ENCODE data around the gene ZNF362. TPM values are rescaled to one million over a fixed set of nuclear protein-coding genes. Genes with fewer than 3 reads are reported as not detected.
"Not testable (repeated sequence)": the region's sequence is repeated elsewhere in the genome, so short reads cannot be mapped to it uniquely, and the experiment has no call there.

The ZNF362 gene
- total RNA-seq, 1 experiment from 2014 or later: 15.2 TPM

GRCh38 chr1:33305816-33306652 lies 49.7 kb downstream of the ZNF362 start:
- DNase-seq (ENCODE audit: low read depth): no peak

DNA sequence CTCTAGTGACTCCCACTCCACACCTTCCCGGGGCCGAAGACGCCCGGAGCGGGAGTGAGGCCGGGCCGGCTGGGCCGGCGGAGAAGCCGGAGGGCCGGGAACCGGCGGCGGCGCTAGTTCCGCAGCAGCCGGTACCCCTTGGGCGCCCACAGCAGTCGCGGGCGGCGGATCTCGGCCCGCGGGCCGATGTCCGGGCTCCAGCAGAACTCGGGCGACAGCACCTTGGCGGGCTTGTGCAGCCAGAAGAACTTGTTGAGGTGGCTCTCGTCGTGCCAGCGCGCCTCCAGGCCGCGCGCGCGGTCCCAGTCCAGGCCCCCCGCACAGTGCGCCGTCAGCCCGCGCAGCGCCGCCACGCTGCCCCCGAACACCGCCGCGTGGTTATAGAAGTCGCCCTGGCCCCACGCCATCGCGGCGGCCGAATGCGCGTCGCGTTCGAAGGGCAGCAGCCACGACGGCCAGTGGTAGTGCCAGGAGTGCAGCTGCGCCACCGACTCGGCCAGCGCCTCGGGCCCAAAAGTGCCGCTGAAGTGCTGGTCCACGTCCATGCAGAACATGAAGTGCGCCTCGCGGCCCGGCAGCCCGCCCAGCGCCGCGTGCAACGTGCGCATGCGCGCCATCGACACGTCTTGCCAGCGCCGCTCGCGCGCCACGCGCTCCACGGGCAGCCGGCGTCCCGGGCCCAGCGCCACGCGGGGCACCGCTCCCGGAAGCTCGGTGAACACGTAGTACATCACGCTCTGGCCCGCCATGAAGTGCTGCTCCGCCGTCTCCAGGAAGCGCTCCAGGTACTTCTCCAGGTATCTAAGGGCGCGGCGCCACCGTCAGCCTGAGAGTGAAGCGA lies 50.6 kb downstream of the ZNF362 start:
- DNase-seq (ENCODE audit: low read depth): no peak

GRCh38 chr1:33307494-33307864 lies 51.2 kb downstream of the ZNF362 start:
- DNase-seq (ENCODE audit: low read depth): no peak

DNA sequence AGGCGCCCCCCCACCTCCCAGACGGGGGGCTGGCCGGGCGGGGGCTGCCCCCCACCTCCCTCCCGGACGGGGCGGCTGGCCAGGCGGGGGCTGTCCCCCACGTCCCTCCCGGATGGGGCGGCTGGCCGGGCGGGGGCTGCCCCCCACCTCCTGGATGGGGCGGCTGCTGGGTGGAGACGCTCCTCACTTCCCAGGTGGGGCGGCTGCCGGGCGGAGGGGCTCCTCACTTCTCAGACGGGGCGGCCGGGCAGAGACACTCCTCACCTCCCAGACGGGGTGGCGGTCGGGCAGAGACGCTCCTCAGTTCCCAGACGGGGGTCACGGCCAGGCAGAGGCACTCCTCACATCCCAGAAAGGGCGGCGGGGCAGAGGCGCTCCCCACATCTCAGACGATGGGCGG lies 53.1 kb downstream of the ZNF362 start:
- not testable (repeated sequence) for DNase-seq (ENCODE audit: low read depth)

DNA sequence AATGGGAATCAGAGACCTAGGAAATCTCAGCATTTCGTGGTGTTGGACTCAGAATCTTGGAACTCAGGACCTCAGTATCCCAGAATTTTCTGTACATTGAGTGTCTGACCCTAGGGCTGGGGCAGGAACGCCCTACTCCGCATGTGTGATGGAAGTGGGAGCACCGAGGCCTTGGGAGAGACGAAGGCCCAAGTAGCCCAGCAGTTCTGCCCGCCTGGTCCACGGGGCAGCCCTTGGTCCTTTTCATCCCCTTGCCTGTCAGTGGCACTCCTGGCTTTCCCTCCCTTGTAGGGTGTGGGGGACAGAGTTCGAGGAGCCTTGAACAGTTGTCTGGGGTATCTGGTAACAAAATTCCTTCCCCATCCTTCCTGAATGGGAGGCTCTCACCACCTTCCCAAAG lies 54.4 kb downstream of the ZNF362 start:
- no peak for DNase-seq (ENCODE audit: low read depth)

GRCh38 chr1:33311706-33312412 lies 55.6 kb downstream of the ZNF362 start:
- no peak for DNase-seq (ENCODE audit: low read depth)

- no peak for DNase-seq (ENCODE audit: low read depth)
Observed at GRCh38 chr1:33312413-33312749, 56.1 kb downstream of the ZNF362 start.

- no peak for DNase-seq (ENCODE audit: low read depth)
Observed at GRCh38 chr1:33314416-33314815, 58.1 kb downstream of the ZNF362 start.

GRCh38 chr1:33316601-33317000 lies 60.3 kb downstream of the ZNF362 start:
- DNase-seq (ENCODE audit: low read depth): no peak

- no peak for DNase-seq (ENCODE audit: low read depth)
Observed at GRCh38 chr1:33317354-33317753, 61.1 kb downstream of the ZNF362 start.

DNA sequence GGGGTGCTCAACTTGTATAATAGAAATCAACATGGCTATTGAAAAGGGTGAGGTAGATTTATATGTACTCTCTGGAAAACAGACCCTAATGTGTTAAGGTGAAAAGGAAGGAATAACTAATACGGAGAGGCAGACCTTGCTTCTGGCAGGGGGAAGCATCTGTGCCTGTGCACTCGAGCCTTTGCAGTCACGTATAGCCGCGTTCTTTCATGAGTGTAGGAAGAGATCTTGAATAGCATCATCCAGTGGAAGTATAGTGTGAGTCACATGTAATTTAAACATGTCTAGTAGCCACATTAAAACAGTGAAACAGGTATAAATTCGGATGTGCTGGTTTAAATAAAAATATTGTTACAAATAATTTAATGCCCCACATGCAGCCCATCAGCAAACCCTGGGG lies 61.7 kb downstream of the ZNF362 start:
- no peak for DNase-seq (ENCODE audit: low read depth)

DNA sequence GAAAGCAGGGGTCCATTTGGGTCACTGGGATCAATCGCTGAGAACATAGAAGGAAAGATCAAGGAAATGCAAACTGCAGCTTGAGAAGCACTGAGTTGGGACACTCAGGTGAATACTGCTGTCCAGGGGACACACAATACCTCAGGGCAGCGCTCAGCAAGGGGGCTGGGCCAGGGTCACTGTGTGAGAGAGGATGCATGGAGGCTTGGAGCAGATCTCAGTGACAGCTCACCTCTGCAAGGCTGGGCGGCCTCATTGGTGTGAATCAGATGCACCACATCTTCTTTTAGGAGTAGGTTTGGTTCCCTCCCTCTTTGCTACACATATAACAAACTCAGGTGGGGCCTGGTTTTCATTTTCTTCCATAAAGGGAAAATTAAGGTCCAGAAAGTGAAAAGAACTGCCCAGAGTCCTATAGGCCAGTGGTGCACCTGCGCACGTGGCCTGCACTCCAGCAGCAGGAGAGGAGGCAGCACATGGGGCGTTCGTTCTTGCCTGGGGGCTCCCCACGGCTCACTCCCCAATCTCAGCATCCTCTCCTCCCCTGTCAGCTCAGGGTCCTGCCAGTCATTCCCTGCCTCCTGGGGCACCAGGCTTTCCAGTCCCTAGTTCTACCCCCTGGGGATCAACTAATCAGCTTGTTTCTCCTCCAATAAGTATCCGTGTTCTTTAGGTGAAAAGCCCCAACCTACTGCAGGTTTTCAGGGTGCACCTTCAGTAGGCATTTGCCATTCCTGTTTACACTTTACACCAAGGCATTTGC lies 63.1 kb downstream of the ZNF362 start:
- no peak for DNase-seq (ENCODE audit: low read depth)

GRCh38 chr1:33319949-33320618 lies 63.8 kb downstream of the ZNF362 start:
- DNase-seq (ENCODE audit: low read depth): no peak

GRCh38 chr1:33320619-33321165 lies 64.4 kb downstream of the ZNF362 start, which contains the start of gene A3GALT2:
A3GALT2 (minus strand) TSS chr1:33321098; CDS start chr1:33321098, 0 bp downstream.
- DNase-seq (ENCODE audit: low read depth): no peak

DNA sequence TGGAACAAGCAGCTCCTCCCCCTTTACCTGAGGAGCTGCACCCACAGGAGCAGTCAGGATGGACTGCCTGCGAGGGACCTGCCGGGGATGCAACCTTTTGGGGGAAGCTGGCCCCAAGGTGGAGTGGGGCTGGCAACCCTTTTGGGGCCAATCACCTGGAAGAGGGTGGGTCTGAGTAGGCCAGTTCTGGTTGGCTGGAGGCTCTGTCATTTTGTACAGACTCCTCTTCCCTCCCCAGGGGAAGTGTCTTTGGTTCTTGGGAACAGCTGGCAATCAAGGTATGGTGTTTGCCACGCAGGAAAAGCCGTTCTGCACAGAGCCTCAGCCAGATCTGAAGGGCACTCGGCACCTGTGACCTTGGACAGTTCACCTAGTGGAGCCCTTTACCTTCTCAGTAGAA lies 64.9 kb downstream of the ZNF362 start:
- DNase-seq (ENCODE audit: low read depth): no peak

DNA sequence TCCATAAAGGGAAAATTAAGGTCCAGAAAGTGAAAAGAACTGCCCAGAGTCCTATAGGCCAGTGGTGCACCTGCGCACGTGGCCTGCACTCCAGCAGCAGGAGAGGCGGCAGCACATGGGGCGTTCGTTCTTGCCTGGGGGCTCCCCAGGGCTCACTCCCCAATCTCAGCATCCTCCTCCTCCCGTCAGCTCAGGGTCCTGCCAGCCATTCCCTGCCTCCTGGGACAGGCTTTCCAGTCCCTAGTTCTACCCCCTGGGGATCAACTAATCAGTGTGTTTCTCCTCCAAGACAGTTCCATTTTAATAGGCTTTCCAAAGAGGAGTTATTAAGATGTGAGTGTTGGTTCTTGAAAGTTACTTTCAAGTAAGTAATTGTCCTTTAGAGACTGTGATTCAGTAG lies 65.8 kb downstream of the ZNF362 start:
- DNase-seq (ENCODE audit: low read depth): no peak

DNA sequence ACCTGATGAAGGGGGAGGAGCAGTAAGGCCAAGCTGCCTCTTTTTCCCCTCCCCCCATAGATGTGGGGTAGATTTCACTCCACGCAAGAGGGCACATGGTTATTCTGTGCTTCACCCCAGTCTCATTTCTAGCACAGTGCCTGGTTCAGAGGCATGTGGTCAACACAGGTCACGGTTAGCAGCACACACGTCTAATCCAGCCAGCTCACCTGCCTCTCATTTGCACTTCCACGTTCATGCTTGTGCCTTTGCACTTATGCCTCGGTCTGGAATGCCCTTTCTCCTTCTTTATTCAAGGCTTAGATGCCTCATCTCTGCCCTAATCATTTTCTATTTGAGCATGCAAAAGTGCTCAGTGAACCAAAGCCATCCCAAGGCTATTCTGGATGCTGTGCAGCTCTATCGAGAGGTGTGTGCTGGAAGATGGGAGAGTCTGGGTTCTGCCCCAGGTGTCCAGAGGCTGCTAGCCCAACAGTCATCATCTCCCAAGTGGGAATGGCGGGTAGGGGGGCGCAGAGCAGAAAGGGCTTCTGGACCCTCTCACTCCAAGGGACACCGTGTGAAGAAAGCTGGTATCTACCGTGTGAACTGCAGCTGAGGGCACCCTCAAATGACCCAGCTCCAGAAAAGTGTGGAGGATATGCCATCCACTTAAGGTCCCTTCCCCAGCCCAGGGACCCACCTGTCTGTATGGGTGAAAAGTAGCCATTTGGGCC lies 66.7 kb downstream of the ZNF362 start:
- DNase-seq (ENCODE audit: low read depth): no peak

DNA sequence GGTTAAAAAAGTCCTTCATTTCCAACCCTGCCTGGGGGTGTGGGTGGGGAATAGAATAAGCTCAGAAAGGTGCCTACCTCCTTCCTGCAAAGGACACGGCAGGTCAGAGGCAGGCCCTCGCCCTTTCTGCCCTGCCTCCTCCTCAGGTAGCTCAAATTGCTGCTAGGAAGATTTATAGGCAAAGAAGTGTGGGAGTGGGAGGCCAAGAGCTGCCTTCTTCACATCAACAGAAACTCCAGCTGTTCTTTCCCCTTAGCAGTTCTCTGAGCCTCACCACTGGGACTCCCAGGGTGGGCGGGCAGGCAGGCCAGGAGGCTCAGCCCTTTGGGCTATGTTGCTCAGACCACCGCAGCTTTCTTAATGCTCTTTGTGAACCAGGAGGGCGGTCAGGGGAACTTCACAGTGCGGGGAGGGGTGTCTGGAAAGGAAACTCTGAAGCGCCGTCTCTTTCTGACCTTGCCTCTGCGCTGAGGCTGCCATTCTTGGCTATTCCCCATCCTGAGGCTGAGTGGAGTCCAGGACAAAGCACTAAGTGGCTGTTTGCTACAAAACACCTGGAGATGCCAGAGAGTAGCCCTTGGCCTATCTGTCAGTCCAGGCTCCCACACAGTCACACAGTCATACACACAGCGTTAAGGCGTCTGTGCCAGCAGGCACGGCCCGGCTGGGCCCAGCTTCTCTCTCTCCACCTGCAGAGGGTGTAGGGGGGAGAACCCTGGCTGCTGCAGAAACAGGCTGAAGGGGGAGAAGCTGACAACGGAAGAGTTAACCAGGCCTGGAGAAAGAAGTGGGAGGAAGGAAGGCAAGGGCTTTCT lies 67.6 kb downstream of the ZNF362 start:
- DNase-seq (ENCODE audit: low read depth): no peak
